ENCODE measurements around the gene PRKCE. TPM values are rescaled to one million over a fixed set of nuclear protein-coding genes. Genes with fewer than 3 reads are reported as not detected.

The PRKCE gene
- total and polyA plus RNA-seq, 2 experiments from 2014 or later: 0.94 to 1.2 TPM

- Histone ChIP-seq H3K4me3 (no peak overlapping the region), H3K9me2 (ENCODE audit: insufficient read depth) (peaks cover 14% of the 10 kb centered on the region), H3K27ac (ENCODE audit: low read depth) (no peak overlapping the region), H3K27me3 (ENCODE audit: insufficient read depth) (no peaks in the 10 kb centered on the region), H2AFZ (no peak overlapping the region), H3K4me2 (no peak overlapping the region), H3K79me2 (replicated peaks; ENCODE audit: insufficient read depth) (no peaks in the 10 kb centered on the region), H4K20me1 (replicated peaks; ENCODE audit: insufficient read depth) (no peaks in the 10 kb centered on the region), H3F3A (replicated peaks; ENCODE audit: low read depth) (no peaks in the 10 kb centered on the region), H3K36me3 (ENCODE audit: insufficient read depth) (no peaks in the 10 kb centered on the region), H3K4me1 (ENCODE audit: insufficient read depth) (no peaks in the 10 kb centered on the region; the same call in 1 of the 2 replicates)
- Mint-ChIP-seq H3K27me3 (ENCODE audit: insufficient read depth, low read depth, poor library complexity) (peaks cover 2% of the 10 kb centered on the region), H3K27ac (no peak overlapping the region), H3K9me3 (peaks cover 10% of the 10 kb centered on the region; the same call in 2 of the 3 replicates), H3K4me1 (no peaks in the 10 kb centered on the region), H3K36me3 (ENCODE audit: low read depth) (peaks cover under 1% of the 10 kb centered on the region; the same call in 1 of the 3 replicates), H3K4me3 (no peak overlapping the region)
- TF ChIP-seq STAT1 (IDR thresholded peaks at IDR 0.05; ENCODE audit: unreplicated experiment) (no peak), EZH2phosphoT487 (IDR thresholded peaks at IDR 0.05; ENCODE audit: unreplicated experiment) (no peak), POLR2AphosphoS5 (IDR thresholded peaks at IDR 0.05; ENCODE audit: low read depth) (no peak), EZH2 (IDR thresholded peaks at IDR 0.05; ENCODE audit: low read depth, unreplicated experiment) (no peak), CREB1 (CRISPR knock-in tag; IDR thresholded peaks at IDR 0.05; ENCODE audit: low read depth) (no peak), NANOG (IDR thresholded peaks at IDR 0.05; ENCODE audit: borderline replicate concordance) (no peak), ETS1 (IDR thresholded peaks at IDR 0.05) (no peak), CTCF (conservative IDR thresholded peaks at IDR 0.05; ENCODE audit: low read depth in 2 of 2) (no peak; a peak in 1 of 4 replicates), JUNB (IDR thresholded peaks at IDR 0.05; ENCODE audit: unreplicated experiment) (no peak), ZNF331 (CRISPR knock-in tag; IDR thresholded peaks at IDR 0.05; ENCODE audit: low read depth) (no peak), ZNF114 (CRISPR knock-in tag; IDR thresholded peaks at IDR 0.05) (no peak)
- TF ChIP-seq, protein P1, sequence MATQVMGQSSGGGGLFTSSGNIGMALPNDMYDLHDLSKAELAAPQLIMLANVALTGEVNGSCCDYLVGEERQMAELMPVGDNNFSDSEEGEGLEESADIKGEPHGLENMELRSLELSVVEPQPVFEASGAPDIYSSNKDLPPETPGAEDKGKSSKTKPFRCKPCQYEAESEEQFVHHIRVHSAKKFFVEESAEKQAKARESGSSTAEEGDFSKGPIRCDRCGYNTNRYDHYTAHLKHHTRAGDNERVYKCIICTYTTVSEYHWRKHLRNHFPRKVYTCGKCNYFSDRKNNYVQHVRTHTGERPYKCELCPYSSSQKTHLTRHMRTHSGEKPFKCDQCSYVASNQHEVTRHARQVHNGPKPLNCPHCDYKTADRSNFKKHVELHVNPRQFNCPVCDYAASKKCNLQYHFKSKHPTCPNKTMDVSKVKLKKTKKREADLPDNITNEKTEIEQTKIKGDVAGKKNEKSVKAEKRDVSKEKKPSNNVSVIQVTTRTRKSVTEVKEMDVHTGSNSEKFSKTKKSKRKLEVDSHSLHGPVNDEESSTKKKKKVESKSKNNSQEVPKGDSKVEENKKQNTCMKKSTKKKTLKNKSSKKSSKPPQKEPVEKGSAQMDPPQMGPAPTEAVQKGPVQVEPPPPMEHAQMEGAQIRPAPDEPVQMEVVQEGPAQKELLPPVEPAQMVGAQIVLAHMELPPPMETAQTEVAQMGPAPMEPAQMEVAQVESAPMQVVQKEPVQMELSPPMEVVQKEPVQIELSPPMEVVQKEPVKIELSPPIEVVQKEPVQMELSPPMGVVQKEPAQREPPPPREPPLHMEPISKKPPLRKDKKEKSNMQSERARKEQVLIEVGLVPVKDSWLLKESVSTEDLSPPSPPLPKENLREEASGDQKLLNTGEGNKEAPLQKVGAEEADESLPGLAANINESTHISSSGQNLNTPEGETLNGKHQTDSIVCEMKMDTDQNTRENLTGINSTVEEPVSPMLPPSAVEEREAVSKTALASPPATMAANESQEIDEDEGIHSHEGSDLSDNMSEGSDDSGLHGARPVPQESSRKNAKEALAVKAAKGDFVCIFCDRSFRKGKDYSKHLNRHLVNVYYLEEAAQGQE (IDR thresholded peaks at IDR 0.05; ENCODE audit: unreplicated experiment): no peak
- TF ChIP-seq, protein P2, sequence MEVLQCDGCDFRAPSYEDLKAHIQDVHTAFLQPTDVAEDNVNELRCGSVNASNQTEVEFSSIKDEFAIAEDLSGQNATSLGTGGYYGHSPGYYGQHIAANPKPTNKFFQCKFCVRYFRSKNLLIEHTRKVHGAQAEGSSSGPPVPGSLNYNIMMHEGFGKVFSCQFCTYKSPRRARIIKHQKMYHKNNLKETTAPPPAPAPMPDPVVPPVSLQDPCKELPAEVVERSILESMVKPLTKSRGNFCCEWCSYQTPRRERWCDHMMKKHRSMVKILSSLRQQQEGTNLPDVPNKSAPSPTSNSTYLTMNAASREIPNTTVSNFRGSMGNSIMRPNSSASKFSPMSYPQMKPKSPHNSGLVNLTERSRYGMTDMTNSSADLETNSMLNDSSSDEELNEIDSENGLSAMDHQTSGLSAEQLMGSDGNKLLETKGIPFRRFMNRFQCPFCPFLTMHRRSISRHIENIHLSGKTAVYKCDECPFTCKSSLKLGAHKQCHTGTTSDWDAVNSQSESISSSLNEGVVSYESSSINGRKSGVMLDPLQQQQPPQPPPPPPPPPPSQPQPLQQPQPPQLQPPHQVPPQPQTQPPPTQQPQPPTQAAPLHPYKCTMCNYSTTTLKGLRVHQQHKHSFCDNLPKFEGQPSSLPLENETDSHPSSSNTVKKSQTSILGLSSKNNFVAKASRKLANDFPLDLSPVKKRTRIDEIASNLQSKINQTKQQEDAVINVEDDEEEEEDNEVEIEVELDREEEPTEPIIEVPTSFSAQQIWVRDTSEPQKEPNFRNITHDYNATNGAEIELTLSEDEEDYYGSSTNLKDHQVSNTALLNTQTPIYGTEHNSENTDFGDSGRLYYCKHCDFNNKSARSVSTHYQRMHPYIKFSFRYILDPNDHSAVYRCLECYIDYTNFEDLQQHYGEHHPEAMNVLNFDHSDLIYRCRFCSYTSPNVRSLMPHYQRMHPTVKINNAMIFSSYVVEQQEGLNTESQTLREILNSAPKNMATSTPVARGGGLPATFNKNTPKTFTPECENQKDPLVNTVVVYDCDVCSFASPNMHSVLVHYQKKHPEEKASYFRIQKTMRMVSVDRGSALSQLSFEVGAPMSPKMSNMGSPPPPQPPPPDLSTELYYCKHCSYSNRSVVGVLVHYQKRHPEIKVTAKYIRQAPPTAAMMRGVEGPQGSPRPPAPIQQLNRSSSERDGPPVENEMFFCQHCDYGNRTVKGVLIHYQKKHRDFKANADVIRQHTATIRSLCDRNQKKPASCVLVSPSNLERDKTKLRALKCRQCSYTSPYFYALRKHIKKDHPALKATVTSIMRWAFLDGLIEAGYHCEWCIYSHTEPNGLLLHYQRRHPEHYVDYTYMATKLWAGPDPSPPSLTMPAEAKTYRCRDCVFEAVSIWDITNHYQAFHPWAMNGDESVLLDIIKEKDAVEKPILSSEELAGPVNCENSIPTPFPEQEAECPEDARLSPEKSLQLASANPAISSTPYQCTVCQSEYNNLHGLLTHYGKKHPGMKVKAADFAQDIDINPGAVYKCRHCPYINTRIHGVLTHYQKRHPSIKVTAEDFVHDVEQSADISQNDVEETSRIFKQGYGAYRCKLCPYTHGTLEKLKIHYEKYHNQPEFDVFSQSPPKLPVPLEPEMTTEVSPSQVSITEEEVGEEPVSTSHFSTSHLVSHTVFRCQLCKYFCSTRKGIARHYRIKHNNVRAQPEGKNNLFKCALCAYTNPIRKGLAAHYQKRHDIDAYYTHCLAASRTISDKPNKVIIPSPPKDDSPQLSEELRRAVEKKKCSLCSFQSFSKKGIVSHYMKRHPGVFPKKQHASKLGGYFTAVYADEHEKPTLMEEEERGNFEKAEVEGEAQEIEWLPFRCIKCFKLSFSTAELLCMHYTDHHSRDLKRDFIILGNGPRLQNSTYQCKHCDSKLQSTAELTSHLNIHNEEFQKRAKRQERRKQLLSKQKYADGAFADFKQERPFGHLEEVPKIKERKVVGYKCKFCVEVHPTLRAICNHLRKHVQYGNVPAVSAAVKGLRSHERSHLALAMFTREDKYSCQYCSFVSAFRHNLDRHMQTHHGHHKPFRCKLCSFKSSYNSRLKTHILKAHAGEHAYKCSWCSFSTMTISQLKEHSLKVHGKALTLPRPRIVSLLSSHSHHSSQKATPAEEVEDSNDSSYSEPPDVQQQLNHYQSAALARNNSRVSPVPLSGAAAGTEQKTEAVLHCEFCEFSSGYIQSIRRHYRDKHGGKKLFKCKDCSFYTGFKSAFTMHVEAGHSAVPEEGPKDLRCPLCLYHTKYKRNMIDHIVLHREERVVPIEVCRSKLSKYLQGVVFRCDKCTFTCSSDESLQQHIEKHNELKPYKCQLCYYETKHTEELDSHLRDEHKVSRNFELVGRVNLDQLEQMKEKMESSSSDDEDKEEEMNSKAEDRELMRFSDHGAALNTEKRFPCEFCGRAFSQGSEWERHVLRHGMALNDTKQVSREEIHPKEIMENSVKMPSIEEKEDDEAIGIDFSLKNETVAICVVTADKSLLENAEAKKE (CRISPR knock-in tag; IDR thresholded peaks at IDR 0.05): no peak
- ATAC-seq (no peak), DNase-seq (ENCODE audit: low spot score) (no peak)
Observed at GRCh38 chr2:45882707-45883602, 231.5 kb downstream of the PRKCE start.
